DND-41 (cell line): ENCODE results near the gene RNF175.

ENCODE experiments used
- ATAC-seq: fragments of 200-7000 bp; cut with Tn5 transposase; 3 replicates; pipeline ENCODE4 v1.9.1; 2021; ENCODE audit warnings: low read depth; ENCODE audit not compliant: insufficient read depth
- DNase-seq: peaks from one replicate; pipeline ENCODE4 v3.0.0-alpha.2; 2020
- H2AFZ ChIP-seq: 2 replicates; pipeline ENCODE4 v1.6.0; 2012; ENCODE audit warnings: low read depth, low read length
- H3K27ac ChIP-seq: 2 replicates; pipeline ENCODE4 v1.5.1; 2012; ENCODE audit warnings: low read length, inconsistent platforms
- H3K27me3 ChIP-seq: fragments of 200-600 bp; sonication (generic); 2 replicates; pipeline ENCODE4 v1.6.0; 2012; ENCODE audit warnings: low read length, mild to moderate bottlenecking, inconsistent platforms; ENCODE audit not compliant: insufficient read depth, poor library complexity
- H3K36me3 ChIP-seq: 2 replicates; pipeline ENCODE4 v1.5.1; 2012; ENCODE audit warnings: low read length, inconsistent platforms; ENCODE audit not compliant: insufficient read depth
- H3K4me1 ChIP-seq: 2 replicates; pipeline ENCODE4 v1.5.1; 2012; ENCODE audit warnings: mild to moderate bottlenecking, low read length; ENCODE audit not compliant: insufficient read depth
- H3K4me2 ChIP-seq: 2 replicates; pipeline ENCODE4 v1.6.0; 2012; ENCODE audit warnings: mild to moderate bottlenecking, moderate library complexity, low read length, inconsistent platforms; ENCODE audit not compliant: insufficient read depth
- H3K4me3 ChIP-seq, 2 experiments: fragments of 200-600 bp in 1 of 2; shearing (Covaris generic) in 1 of 2; 2 replicates each; pipeline ENCODE4 v1.5.1; 2012 to 2016; ENCODE audit warnings: inconsistent platforms in 2 of 2, low read length in 2 of 2, mild to moderate bottlenecking in 2 of 2, low read depth in 1 of 2, moderate library complexity in 1 of 2
- H3K79me2 ChIP-seq: 2 replicates; pipeline ENCODE4 v1.6.0; 2012; ENCODE audit warnings: low read length, inconsistent platforms; ENCODE audit not compliant: insufficient read depth
- H3K9ac ChIP-seq: 2 replicates; pipeline ENCODE4 v1.6.0; 2012; ENCODE audit warnings: low read depth, mild to moderate bottlenecking, inconsistent platforms, low read length, moderate library complexity
- H3K9me3 ChIP-seq: 2 replicates; pipeline ENCODE4 v1.5.1; 2012; ENCODE audit warnings: low read length, moderate library complexity, mild to moderate bottlenecking, inconsistent platforms; ENCODE audit not compliant: insufficient read depth, severe bottlenecking
- H4K20me1 ChIP-seq: 2 replicates; pipeline ENCODE4 v1.6.0; 2012; ENCODE audit warnings: low read length; ENCODE audit not compliant: insufficient read depth
- CTCF ChIP-seq: IDR thresholded peaks from 2 replicates; pipeline ENCODE4 v1.5.1; 2012; ENCODE audit warnings: borderline replicate concordance, low read length, moderate library complexity, mild to moderate bottlenecking; ENCODE audit not compliant: poor library complexity, severe bottlenecking; ENCODE audit errors: extremely low read depth
- EZH2 ChIP-seq: IDR thresholded peaks from 3 replicates; pipeline ENCODE4 v1.6.1; 2012; ENCODE audit warnings: borderline replicate concordance, low read depth, mild to moderate bottlenecking, moderate library complexity, low read length, inconsistent platforms; ENCODE audit not compliant: severe bottlenecking

Gene RNF175

GRCh38 chr4:153790500-153790865 lies 30.7 kb upstream of the RNF175 start:
- H3K27ac ChIP-seq: no peak overlapping the region
- H3K27me3 ChIP-seq: no peaks in the 10 kb centered on the region
- H3K4me1 ChIP-seq: no peaks in the 10 kb centered on the region
- H3K4me3 ChIP-seq: no peak overlapping the region
- no peak overlapping the region for H3K9ac ChIP-seq
- no peaks in the 10 kb centered on the region for H3K79me2 ChIP-seq
- H3K4me2 ChIP-seq: no peak overlapping the region
- DNase-seq (no peak), ATAC-seq (no peak)
- H3K9me3 ChIP-seq: no peaks in the 10 kb centered on the region
- TF ChIP-seq EZH2 (no peak), CTCF (no peak)
- no peaks in the 10 kb centered on the region for H4K20me1 ChIP-seq
- H2AFZ ChIP-seq: no peak overlapping the region
- no peaks in the 10 kb centered on the region for H3K36me3 ChIP-seq

- Histone ChIP-seq H2AFZ (no peak overlapping the region), H3K4me3 (no peak overlapping the region)
These were observed 30.1 kb upstream of the RNF175 start for GRCh38 chr4:153789741-153790499.

GRCh38 chr4:153788413-153789276 lies 28.8 kb upstream of the RNF175 start, which contains the start of gene SFRP2:
Gene SFRP2, minus strand, starts transcription at chr4:153789083. Its CDS starts 248 bp downstream, at chr4:153788835.
- Histone ChIP-seq H3K9me3 (no peaks in the 10 kb centered on the region), H3K4me2 (no peak within 1 kb of the TSS), H2AFZ (no peak within 1 kb of the TSS), H4K20me1 (no peaks in the 10 kb centered on the region), H3K27ac (no peak within 1 kb of the TSS), H3K4me3 (no peak within 1 kb of the TSS), H3K27me3 (no peaks in the 10 kb centered on the region), H3K9ac (no peak within 1 kb of the TSS), H3K4me1 (no peaks in the 10 kb centered on the region), H3K79me2 (no peaks in the 10 kb centered on the region), H3K36me3 (no peaks in the 10 kb centered on the region)
- ATAC-seq (no peak), DNase-seq (no peak)
- TF ChIP-seq CTCF (no peak), EZH2 (no peak)

More at GRCh38 chr4:153789741-153790499, 30.1 kb upstream of the RNF175 start:
- no peaks in the 10 kb centered on the region for H3K36me3 ChIP-seq
- ATAC-seq (no peak), DNase-seq (no peak)
- no peak overlapping the region for H3K27ac ChIP-seq
- H3K4me1 ChIP-seq: no peaks in the 10 kb centered on the region
- H3K79me2 ChIP-seq: no peaks in the 10 kb centered on the region
- TF ChIP-seq EZH2: no peak
- TF ChIP-seq CTCF: no peak
- no peaks in the 10 kb centered on the region for H3K9me3 ChIP-seq
- H4K20me1 ChIP-seq: no peaks in the 10 kb centered on the region
- no peak overlapping the region for H3K9ac ChIP-seq
- H3K4me2 ChIP-seq: no peak overlapping the region
- no peaks in the 10 kb centered on the region for H3K27me3 ChIP-seq
